Measurements from ENCODE around the gene EMID1. TPM values are rescaled to one million over a fixed set of nuclear protein-coding genes. Genes with fewer than 3 reads are reported as not detected.

Gene EMID1
- total RNA-seq, 1 experiment from 2014 or later, result 1.1 TPM

DNA sequence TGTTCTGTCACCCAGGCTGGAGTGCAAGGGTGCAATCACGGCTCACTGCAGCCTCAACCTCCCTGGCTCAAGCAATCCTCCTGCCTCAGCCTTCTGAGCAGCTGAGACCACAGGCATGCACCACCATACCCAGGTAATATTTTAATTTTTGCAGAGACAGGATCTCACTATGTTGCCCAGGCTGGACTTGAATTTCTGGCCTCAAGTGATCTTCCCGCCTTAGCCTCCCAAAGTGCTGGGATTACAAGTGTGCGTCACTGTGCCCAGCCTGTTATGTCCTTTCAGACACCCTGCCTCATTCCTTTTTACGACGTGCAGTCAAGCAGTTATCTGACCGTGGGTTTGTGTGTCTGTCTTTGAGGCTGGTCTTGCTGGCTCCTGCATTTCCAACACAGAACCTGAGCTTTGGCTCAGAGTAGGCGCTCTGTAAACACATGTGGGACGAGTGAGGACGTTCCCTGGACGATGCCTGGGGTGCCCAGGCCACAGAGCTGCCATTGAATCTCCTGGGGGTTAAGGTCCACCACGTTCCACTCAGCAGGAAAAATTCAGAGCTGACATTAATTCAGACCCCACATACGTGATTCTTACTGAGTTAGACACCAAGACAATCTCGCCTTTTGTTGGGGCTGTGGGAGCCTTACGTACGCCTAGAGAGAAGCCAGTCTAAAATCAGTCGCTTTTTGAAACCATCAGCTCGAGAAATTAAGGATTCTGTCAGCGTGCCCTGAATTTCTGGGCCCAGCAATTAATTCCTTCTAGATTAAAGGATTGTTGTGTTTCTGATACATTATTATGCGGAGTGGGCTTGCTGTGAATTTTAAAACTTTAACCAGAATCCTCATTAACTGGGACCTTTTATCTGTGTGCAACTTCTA is 21.5 kb upstream of the EMID1 start:
- ChIA-PET CTCF (no interaction called here), POLR2A (ENCODE audit: unreplicated experiment) (no interaction called here)
- no peaks in the 10 kb centered on the region for H3K79me2 ChIP-seq (ENCODE audit: low read depth)
- TF ChIP-seq, protein P1, sequence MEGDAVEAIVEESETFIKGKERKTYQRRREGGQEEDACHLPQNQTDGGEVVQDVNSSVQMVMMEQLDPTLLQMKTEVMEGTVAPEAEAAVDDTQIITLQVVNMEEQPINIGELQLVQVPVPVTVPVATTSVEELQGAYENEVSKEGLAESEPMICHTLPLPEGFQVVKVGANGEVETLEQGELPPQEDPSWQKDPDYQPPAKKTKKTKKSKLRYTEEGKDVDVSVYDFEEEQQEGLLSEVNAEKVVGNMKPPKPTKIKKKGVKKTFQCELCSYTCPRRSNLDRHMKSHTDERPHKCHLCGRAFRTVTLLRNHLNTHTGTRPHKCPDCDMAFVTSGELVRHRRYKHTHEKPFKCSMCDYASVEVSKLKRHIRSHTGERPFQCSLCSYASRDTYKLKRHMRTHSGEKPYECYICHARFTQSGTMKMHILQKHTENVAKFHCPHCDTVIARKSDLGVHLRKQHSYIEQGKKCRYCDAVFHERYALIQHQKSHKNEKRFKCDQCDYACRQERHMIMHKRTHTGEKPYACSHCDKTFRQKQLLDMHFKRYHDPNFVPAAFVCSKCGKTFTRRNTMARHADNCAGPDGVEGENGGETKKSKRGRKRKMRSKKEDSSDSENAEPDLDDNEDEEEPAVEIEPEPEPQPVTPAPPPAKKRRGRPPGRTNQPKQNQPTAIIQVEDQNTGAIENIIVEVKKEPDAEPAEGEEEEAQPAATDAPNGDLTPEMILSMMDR (conservative IDR thresholded peaks at IDR 0.05), result no peak
- TF ChIP-seq EZH2 (IDR thresholded peaks at IDR 0.05; ENCODE audit: low read depth), result no peak
- no peaks in the 10 kb centered on the region for H3K27me3 ChIP-seq (ENCODE audit: insufficient read depth, low read depth)
- no TSS peak for BruUV-seq (replicated peaks)
- DNase-seq, result no peak
- no peaks in the 10 kb centered on the region for H3K36me3 ChIP-seq (ENCODE audit: low read depth)
- no peaks in the 10 kb centered on the region for H3K9me2 ChIP-seq (ENCODE audit: insufficient read depth)
- H2AFZ ChIP-seq, result no peak overlapping the region
- no peaks in the 10 kb centered on the region for H3F3A ChIP-seq (ENCODE audit: insufficient read depth, low read depth)
- intact Hi-C loops (cut with micrococcal nuclease; ENCODE audit: unreplicated experiment), result no loop called here
- no peak overlapping the region for H3K4me3 ChIP-seq
- H3K27ac ChIP-seq, result no peak overlapping the region
- H4K20me1 ChIP-seq (ENCODE audit: insufficient read depth), result no peaks in the 10 kb centered on the region
- no peaks in the 10 kb centered on the region for H3K4me1 ChIP-seq (replicated peaks; ENCODE audit: insufficient read depth)
- H3K4me2 ChIP-seq, result no peak overlapping the region
- H3K9me3 ChIP-seq (ENCODE audit: insufficient read depth, low read depth), result no peaks in the 10 kb centered on the region

DNA sequence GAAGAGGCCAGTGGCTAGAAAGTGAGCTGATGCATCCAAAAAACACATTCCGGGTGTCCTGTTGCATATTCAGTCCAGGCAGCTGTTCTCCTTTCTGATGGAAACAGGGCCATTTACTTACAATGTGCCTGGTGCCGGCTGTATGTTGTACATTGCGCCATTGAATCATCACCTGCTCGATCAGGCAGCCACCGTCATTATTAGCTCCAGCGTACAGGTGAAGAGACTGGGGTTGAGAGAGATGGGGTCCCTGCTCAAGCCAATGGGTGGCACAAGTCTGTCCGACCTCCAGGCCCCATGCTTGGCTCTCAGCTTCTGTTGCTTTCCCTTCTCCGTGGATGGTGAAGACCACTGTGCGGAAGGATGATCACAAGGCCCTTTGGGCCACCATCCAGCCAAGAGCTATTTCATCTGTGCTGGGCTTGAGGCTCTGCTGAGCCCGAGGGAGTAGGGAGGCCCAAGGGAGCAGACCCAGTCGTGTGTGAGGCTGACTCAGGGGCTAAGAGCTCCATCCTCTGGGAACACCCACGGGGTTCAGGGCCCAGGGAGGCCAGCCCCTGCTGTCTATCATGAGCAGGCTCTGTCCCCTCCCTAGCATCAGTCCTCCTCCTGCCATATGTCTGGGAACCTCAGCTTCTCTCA is 20.7 kb upstream of the EMID1 start:
- intact Hi-C loops (cut with micrococcal nuclease; ENCODE audit: unreplicated experiment), result no loop called here
- TF ChIP-seq EZH2 (IDR thresholded peaks at IDR 0.05; ENCODE audit: low read depth), result no peak
- TF ChIP-seq, protein P1 (conservative IDR thresholded peaks at IDR 0.05), result no peak
- Histone ChIP-seq H2AFZ (no peak overlapping the region), H4K20me1 (ENCODE audit: insufficient read depth) (no peaks in the 10 kb centered on the region), H3K27ac (no peak overlapping the region), H3K9me2 (ENCODE audit: insufficient read depth) (no peaks in the 10 kb centered on the region), H3F3A (ENCODE audit: insufficient read depth, low read depth) (no peaks in the 10 kb centered on the region), H3K27me3 (ENCODE audit: insufficient read depth, low read depth) (no peaks in the 10 kb centered on the region), H3K36me3 (ENCODE audit: low read depth) (no peaks in the 10 kb centered on the region), H3K79me2 (ENCODE audit: low read depth) (no peaks in the 10 kb centered on the region), H3K4me2 (no peak overlapping the region), H3K4me1 (replicated peaks; ENCODE audit: insufficient read depth) (no peaks in the 10 kb centered on the region), H3K4me3 (no peak overlapping the region), H3K9me3 (ENCODE audit: insufficient read depth, low read depth) (no peaks in the 10 kb centered on the region)
- POLR2A ChIA-PET (ENCODE audit: unreplicated experiment), result interaction anchor here (0.7 kb wide), 1 partner anchor 112 kb away, joined by 10 read pairs; the partner anchor contains the start of gene KREMEN1
- no peak for DNase-seq
- CTCF ChIA-PET, result no interaction called here
- no TSS peak for BruUV-seq (replicated peaks)

DNA sequence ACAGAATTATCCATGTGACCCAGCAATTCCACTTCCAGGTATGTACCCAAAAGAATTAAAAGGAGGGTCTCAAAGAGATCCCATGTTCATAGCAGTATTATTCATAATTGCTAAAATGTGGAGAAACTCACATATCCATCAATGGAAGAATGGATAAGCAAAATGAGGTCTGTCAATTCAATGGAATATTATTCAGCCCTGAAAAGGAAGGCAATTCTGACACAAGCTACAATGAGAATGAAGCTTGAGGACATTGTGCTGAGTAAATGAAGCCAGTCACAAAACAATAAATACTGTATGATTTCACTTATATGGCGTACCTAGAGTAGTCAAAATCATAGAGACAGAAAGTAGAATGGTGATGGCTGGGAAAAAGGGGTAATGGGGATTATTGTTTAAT is 19.4 kb upstream of the EMID1 start:
- Histone ChIP-seq H3F3A (ENCODE audit: insufficient read depth, low read depth) (no peaks in the 10 kb centered on the region), H3K79me2 (ENCODE audit: low read depth) (no peaks in the 10 kb centered on the region), H3K9me3 (ENCODE audit: insufficient read depth, low read depth) (no peaks in the 10 kb centered on the region), H3K27me3 (ENCODE audit: insufficient read depth, low read depth) (no peaks in the 10 kb centered on the region), H2AFZ (no peak overlapping the region), H4K20me1 (ENCODE audit: insufficient read depth) (no peaks in the 10 kb centered on the region), H3K4me3 (no peak overlapping the region), H3K36me3 (ENCODE audit: low read depth) (no peaks in the 10 kb centered on the region), H3K4me1 (replicated peaks; ENCODE audit: insufficient read depth) (no peaks in the 10 kb centered on the region), H3K9me2 (ENCODE audit: insufficient read depth) (no peaks in the 10 kb centered on the region), H3K4me2 (no peak overlapping the region), H3K27ac (no peak overlapping the region)
- DNase-seq, result no peak
- CTCF ChIA-PET, result no interaction called here
- POLR2A ChIA-PET (ENCODE audit: unreplicated experiment), result no interaction called here
- BruUV-seq (replicated peaks), result no TSS peak
- no peak for TF ChIP-seq EZH2 (IDR thresholded peaks at IDR 0.05; ENCODE audit: low read depth)
- TF ChIP-seq, protein P1 (conservative IDR thresholded peaks at IDR 0.05), result no peak
- intact Hi-C loops (cut with micrococcal nuclease; ENCODE audit: unreplicated experiment), result no loop called here

Data from PC-9 (cell line).